Stimulated activated CD4-positive, alpha-beta T cell treated with anti-CD3 and anti-CD28 coated beads, Interleukin-1b, Interleukin-23, amount 100 ng/mL, for 1 hour (primary cell): ENCODE results near the gene CCDC69.

Experiments used
- DNase-seq, 2 donors: peaks; one replicate each; pipeline ENCODE4 v3.0.0-alpha.2; 2020; ENCODE audit warnings: low read depth in 2 of 2

Gene CCDC69

DNA sequence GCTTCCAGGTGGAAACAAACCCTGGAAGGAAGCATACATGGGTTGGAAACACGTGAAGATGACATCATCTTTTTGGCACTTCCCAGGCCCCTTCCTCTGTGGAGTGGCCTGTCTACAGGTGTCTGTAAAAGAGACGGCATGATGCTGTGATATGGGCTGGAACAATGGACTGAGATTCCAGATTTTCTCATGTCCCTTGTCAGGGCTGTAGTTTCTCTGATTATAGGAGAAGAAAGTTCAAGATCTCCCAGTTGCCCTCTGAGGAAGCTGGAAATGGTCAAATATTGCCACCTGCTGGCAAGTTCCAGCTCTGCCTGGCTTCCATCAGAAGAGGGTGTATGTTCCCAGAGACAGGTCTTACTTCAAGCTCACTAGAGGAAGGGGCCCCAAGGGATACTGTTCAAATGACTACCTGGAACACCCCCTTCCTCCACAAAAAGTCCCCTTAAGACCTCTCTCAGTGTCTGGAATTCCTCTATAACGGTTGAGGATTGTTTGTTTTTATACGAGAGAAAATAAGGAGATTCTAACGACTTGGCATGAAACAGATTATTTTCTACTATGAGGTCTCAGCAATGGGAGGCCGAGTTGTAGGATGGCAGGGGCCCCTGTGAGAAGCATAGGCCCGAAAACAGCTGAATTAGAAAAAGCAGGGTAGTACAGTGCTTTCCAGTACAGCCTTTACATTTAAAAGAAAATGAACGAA, 59.1 kb downstream of the CCDC69 start:
- peak; percentile 60 to 67 for DNase-seq

DNA sequence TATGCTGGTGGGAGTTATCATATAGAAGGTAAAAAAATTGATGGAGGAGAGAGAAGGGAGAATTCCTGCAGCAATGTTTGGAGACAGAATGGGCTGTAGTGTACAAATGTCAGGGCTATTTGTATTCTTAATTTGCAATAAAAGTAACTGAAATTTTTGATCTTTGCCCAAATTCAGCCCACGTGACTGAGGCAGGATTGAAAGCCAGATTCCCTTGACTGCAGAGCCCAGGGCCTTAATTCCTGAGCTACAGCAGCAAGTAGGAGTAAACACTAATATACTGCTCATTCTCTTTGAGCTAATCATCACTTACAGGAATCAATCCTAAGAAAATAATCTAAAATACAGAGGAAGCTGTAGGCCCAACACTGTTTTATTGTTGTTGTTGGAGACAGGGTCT, 61.1 kb downstream of the CCDC69 start:
- DNase-seq: no peak

DNA sequence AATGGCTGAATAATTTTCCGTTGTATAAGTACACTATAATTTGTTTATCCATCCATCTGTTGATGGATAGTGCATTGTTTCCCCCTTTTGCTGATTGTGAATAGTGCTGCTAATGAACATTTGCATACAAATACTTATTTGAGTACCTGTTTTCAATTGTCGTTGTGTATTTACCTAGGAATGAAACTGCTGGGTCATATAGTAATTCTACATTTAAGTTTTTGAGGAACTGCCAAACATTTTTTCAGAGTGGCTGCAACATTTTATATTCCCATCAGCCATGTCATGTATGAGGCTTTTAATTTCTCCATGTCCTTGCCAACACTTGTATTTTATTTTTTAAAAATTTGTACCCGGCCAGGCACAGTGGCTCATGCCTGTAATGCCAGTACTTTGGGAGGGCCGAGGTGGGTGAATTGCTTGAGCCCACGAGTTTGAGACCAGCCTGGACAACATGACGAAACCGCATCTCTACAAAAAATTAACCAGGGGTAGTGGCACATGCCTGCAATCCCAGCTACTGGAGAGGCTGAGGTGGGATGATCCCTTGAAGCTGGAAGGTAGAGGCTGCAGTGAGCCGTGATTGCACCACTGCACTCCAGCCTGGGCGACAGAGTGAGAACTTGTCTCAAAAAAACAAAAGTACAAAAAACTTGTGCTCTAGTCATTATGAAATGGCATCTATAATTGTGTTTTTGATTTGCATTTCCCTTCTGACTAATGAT, 64.1 kb downstream of the CCDC69 start:
- no peak for DNase-seq

DNA sequence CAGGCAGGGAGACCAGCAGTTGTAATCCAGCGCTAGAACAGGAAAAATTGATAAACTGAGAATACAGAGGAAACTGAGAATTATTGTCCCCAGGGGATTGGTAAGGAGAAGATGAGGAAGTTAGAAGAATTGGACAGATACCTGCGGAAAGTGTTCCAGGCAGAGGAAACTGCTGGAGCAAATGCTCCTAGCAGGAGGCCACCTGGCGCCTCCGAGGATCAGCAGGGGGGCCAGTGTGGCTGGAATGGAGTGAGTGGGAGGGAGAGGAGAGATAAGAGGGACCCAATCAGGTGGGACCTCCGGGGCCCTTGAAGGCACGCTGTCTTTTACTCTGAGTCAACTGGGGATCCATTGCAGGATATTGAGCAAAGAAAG, 65.6 kb downstream of the CCDC69 start:
- DNase-seq: no peak

DNA sequence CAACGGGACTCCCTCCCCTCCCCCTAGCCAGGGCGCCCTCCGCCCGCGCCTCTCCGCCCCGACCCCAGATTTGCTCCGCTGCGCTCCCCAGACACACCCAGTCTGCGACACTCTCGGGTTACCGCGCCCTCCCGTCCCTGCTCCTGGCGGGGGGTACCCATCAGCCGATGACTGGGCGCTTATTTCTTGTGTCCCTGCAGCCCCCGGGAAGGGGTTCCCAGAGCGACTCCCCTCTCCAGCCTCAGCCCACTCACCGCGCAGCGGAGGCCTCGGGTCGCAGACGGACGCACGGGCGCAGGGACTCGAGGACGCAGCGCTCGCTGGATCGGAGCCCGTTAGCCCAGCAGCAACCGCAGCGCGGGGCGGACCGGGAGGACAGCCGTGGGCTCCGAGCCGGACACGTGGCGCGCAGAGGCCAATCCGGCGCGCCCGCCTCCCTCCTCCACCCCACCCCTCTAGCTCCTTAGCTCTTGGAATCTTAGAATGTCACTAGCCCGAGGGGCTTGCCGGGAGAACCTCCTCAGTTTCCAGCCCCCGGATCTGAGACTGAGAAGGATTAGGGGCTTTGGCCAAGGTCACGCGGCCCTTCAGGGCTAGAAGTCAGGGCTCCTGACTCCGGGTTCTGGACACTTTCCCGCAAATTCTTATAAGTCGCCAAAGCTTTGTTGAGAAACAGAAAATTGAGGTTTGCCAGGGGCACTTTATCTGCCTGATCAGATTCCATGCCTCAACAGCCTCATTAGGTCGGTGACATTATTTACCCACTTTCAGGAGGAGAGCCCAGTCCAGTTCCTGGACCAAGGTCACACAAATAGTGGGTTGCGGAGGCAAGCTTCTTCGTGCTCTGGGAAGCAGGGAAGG, 66.2 kb downstream of the CCDC69 start, which contains the start of gene ANXA6:
Gene ANXA6, minus strand, starts transcription at position 354 of the 861 bp plus-strand sequence. CDS start 9,878 bp downstream, outside the sequence.
- DNase-seq: peak in 1 of 2 donors; percentile 34

DNA sequence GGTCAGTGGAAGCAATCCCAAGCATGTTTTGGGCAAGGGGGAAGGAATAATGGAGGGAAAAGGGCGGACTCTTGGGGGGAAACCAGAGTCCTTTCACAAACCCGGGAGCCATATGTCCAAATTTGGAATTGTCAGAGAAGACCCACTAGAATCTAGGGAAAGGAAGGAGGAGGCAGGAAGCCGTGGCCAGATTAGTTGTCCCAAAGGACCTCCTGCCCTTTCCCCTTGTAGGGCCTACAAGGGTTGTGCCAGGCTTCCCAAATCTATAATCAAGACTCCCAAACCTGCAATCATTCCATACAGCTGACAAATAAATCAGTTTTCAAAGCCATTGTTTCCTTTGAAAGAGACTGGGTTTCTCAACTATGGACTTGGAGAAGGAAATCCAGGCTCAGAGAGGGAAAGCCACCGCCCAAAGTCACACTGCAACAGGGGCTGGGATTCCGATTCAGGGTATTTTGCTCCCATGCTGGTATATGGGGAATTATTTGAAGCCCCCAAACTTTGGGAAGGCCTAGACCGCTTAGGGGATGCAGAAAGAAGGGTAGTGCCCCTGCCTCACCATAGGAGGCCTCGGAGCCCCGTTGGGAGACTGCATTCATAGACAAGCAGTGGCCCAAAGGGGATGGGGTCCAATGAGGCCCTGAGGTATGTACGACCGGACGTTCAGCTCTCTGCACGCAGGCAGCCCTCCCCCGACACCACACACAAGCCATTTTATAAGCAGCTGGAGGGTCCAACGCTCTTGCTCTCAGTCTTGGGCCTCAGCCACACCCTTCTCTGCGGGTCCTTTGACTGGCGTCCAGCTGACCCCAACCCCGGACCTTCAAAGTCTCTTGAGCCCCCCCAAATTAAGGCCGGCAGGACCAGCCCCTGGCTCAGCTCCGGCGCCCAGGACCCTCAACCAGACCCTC, 67.1 kb downstream of the CCDC69 start:
- no peak for DNase-seq

DNA sequence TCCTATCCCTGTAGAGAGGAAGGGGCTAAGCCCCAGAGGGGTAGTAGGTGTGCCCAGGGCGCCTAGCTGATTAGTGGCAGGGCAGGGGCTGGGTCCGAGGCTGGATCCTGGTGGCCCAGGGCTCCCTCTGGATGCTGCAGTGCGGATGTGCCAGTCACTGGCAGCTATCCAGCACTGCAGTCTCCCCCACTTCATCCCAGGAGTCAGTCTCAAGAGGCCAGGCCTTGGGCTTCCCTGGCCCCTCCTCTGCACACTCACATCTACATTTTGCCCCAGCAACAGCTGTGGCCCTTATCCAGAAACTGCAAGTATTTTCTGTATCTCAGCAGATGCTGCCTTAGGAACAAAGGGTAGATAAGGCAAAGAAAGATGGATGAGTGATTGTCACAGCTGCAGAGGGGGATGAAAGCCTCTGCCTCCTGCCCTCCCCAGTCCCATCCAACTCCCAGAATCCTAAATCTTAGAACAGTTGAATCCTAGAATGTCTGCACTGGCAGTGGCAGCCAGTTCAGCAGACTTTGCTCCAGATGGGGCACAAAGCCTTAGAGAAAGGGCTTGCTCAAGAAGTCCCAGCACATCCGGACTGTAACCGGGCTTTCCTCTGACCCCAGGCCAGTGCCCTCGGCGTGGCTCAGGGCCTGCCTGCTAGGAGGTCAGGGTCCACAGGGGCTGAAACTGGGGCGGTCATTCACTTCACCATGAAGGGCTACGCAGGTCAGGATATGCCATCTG, 68.0 kb downstream of the CCDC69 start:
- no peak for DNase-seq

DNA sequence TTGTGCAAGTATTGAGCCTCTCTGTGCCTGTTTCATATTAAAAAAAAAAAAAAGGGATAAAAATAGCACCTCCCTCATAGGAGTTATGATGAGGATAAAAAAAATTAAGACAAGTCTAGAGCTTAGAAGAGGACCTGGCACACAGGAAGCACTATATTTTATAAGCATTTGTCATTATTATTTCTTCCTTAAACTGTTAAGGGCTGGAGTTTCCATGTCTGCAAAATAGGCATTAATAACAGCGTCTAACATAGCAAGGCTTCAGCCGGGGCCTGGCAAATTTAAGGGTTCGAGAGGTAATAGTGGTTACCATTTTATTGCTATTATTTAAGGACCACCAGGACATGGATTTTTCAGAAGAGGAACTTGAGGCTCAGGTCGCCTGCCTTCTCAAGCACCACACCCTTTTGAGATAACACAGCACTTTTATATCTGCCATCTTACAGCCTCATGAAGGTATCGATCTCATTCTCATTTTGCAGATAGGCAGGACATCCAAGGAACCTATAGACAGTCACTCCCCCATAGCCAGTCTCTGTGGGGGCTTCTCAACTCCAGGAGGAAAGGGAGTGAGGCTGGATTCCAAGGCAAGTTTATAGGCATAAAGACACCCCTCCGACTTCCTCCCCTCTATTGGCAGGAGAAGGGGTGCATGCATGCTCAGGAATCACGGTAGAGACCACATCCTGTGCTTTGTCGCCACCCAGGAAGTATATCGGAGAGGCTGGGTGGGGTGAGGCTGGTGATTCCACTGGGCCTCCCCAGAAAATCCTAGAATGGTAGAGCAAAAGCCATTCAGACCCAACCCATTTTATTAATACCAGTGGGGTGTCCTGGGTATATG, 68.7 kb downstream of the CCDC69 start:
- no peak for DNase-seq

DNA sequence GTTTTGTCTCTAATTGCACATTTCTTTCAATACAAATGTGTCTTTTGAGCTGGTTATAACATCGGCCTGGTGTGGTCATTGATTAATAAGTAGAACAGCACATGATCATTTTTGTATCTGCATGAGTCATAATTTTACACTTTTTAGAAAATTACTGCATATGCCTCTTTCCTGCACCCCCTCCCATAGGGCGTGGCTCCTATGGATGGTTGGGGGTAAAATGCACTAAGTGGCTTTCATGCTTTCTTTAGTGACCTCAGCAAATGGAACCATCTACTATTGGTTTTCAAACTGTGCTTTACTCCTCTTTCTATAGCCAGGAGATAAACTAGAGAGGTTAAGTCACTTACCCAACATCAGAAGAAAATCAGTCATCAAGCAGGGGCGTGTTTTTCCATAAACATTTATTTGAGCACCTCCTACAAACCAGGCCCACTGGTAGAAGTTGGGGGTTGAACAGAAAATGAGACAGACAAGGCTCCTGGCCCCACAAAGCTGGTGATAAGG, 70.1 kb downstream of the CCDC69 start:
- no peak for DNase-seq

DNA sequence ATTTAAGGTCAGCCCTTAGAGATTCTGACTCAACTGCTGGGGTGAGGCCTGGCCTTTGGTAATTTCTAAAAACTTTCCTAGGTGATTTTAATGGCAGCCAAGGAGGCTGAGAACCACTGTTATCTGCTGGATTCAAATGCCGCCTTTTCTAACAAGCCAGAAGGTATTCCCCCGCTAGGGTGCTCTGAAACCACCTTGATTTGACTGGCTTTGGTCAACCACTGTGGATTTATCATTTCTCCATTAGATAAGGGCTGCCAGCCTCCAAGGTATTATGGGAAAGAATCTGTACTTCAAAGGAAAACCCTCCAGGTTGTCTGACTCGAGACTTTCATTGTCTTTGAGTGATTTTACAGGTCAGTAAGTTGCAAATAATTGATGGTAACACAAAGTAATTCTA, 70.6 kb downstream of the CCDC69 start:
- no peak for DNase-seq

DNA sequence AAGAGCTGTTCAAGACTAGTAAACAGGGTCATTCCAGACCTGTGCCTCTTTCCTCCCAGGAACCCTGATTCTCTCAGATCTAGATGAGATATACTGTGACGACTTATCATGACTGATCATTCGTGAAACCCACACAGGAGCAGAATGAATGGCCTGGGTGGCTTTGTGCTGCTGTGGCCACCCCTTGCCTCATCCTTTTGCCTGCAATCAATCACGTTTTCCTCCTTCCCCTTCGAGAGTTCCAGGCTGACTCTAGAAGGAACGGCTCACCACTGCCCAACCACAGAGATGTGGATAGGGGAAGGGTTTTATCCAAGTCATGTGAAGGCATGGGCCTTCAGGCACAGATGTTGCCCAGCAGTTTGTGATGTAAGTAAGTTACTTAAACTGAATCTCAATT, 72.1 kb downstream of the CCDC69 start:
- no peak for DNase-seq

DNA sequence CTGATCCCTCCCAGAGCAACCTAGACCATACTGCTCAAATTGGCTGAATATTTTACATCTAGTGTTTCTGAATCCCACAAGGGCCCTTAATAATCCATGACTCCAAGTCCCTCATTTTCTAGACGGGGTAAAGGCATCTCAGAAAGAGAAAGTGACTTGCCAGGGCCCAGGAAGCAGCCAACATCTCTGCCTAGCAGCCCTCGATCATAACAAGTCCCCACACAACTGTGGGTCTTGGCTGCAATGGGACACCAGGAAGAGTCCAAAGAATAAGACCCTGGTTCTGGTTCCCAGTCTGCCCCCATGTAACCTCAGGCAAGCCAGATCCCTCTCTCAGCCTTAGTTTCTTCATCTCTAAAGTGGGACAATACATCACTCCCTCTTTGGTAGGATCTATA, 72.6 kb downstream of the CCDC69 start:
- DNase-seq: no peak

DNA sequence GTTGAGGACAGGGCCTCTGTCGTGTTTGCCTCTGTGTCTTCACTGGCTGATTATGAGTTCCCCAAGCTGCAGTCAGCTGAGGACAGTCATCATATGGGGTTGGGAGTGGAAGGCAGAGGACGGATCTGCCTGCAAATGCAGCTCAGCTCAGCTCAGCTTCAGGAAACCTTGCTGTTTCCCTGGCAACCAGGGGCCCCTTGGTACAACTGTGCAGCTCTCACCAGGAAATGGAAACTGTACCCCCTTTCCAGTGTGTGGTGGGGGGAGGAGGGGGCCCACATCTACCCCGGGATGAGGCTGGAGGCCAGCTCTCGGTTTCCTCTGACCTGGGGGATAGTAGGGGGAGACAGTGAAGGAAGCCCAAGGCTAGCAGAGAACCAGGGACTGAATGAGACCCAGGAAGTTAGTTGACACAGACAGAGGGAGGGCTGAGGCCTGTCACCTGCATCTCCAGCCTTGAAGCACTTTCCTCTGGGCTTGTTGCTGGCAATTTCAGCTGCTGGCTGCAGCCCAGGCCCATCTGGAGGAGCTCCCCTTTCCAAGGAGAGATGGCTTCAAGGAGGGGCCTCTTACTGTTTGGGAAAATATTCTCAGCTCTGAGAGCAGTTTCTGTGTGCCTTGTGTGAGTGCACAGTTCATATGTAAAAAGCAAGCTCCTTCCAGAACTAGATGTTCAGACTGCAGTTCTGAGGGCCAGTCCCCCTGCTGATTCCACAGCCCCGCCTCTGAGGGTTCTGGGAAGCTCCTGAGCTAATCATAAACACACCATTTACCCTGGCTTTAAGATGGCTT, 73.2 kb downstream of the CCDC69 start:
- peak in 1 of 2 donors; percentile 52 for DNase-seq

DNA sequence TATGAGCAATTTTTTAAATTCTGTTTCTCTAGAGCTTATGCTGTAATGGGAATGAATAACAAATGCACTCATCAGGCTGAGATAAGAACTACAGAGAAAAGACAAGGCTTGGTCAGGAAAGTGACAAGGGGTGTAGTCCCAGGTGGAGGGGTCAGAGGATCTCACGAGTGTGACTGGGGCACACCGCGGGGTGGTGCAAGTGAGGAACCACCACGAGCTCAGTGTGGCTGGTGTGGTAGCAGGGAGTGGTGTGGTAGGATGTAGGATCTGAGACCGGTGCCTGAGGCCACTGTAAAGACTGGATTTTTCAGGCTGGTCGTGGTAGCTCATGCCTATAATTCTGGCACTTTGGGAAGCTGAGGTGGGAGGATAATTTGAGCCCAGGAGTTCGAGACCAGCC, 75.3 kb downstream of the CCDC69 start:
- no peak for DNase-seq

DNA sequence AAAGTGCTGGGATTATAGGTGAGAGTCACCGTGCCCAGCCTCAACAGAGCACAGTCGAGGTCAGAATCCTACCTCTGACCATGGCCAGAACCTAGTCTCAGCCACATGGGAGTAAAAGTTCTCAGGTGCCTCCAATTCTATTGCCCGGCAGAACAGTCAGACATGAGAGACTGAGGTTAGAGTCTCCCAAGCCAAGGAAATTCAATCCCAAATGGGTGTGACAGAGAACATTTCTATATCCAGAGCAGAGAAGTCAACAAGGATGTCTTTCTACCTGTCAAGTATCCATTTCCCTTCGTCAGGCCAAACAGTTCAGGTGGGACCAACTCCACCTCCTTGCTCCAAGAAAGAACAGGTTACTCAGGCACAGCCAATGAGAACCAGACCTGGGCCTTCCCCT, 76.9 kb downstream of the CCDC69 start:
- no peak for DNase-seq

DNA sequence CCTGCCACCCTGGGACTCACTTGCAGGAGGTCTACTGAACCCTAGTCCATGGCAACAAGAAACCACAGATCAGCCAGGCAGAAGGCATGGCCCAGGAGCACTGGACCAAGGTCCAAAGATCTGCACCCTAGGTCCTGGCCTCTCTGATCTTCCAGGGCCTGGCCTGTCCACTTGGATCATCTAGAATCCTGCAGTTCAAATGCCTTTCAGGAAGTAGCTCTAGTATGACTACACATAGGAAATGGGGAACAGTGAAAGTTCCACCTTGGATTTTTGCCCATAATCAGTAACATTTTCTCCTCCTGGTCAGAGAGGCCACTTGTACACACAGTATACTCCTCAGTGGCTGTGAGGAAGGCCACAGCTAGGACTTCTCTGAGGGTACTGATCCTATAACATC, 77.8 kb downstream of the CCDC69 start:
- DNase-seq: no peak

DNA sequence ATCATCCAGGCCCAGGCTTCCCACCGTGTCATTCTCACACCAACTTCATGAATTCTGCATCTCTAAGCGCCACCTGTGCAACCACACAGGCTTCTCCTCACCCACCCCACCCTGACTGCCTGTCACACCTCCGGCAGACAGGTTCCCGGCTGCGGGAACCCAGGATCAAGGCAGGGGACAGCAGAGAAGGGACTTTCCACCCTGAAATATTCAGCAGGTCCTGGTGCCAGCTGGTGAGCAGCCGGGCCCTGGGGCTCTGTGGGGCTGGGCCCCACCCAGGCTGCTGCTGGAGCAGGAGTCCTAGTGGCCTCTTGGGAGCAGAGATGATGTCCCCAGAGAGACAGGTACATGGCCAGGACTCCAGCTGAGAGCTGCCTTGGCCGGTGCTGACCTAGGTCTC, 79.0 kb downstream of the CCDC69 start:
- DNase-seq: no peak

DNA sequence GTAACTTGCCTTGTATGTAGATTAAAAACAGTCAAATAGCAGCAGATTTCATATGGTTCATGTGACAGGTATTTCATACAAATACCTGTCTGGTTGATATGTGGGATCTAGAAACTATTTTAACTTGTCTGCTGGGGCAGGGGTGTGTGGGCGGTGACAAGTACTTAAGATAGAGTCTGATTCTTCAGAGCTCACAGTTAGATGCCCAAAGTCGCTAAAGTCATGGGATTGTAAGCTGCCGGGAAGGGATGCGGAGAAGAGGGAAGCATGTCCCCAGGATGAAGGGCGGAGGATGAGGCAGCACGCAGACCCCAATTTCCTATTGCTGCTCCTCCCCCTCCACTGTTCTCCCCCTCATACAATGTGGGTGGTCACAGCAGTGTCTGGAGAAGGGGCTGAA, 79.6 kb downstream of the CCDC69 start:
- no peak for DNase-seq

DNA sequence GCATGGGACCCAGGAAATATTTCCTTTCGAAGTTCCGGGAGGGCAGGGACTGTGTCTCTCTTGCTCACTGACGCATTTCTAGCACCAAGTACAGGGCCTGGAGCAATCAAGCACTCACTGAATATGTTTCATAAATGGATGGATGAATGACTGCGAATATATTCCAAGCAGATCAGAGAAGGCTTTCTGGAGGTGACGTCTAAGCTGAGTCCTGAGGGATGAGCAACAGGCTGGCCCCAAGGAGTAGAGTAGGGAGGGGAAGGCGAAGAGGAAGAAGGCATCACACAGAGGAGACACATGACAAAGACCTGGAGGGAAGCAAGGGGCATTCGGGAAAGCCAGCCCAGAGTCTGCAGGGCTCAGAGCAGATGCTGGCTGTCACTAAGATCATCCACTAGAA, 80.2 kb downstream of the CCDC69 start:
- no peak for DNase-seq
